ENCODE results near the gene ST6GALNAC1. TPM values are rescaled to one million over a fixed set of nuclear protein-coding genes. Genes with fewer than 3 reads are reported as not detected.

The ST6GALNAC1 gene, protein sequence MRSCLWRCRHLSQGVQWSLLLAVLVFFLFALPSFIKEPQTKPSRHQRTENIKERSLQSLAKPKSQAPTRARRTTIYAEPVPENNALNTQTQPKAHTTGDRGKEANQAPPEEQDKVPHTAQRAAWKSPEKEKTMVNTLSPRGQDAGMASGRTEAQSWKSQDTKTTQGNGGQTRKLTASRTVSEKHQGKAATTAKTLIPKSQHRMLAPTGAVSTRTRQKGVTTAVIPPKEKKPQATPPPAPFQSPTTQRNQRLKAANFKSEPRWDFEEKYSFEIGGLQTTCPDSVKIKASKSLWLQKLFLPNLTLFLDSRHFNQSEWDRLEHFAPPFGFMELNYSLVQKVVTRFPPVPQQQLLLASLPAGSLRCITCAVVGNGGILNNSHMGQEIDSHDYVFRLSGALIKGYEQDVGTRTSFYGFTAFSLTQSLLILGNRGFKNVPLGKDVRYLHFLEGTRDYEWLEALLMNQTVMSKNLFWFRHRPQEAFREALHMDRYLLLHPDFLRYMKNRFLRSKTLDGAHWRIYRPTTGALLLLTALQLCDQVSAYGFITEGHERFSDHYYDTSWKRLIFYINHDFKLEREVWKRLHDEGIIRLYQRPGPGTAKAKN
- not detected for total RNA-seq

DNA sequence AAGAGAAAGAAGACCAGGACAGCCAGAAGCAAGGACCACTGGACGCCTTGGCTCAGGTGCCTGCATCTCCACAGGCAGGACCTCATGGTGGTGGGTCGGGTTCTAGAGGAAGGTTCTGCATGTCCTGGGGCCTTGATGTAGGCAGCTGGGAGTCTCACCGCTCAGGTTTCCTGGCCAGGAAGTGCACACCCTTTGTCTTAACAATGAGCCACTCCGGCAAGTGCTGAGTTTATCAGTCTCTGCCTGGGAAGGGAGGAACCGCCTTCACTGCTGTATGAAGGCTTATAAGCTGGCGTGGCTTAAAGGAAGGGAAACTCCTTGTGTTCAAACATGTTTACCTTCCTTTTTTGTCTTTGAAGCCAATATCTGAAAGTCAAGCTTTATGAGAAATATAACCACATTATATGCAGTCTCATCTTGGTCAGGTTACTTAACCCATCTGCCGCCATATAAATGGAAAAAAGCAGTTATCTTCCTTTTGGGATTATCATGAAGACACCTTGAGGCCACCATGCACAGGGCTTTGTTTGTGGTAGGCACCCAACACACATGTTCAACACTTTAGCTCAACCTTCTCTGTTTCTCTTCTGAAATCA, at the start of gene ST6GALNAC1:
Gene ST6GALNAC1, minus strand, starts transcription at position 205 of the 596 bp plus-strand sequence. Its CDS starts 119 bp downstream, at position 86.
- peak; percentile 64 for ATAC-seq
- H3K27ac Mint-ChIP-seq: no peak within 1 kb of the TSS

GRCh38 chr17:76691379-76692191, 48.0 kb upstream of the ST6GALNAC1 start:
- no peaks in the 10 kb centered on the region for H3K36me3 Mint-ChIP-seq (ENCODE audit: low read depth)
- CTCF ChIA-PET: interaction anchor here (4.0 kb wide), 1 partner anchor 10 kb away, joined by 23 read pairs; no protein-coding TSS in a partner anchor
- no peak for ATAC-seq
- no peaks in the 10 kb centered on the region for H3K9me3 Mint-ChIP-seq (ENCODE audit: insufficient read depth)
- H3K27me3 Mint-ChIP-seq (ENCODE audit: low read depth): peaks cover 2% of the 10 kb centered on the region
- POLR2A ChIA-PET: interaction anchor here (0.5 kb wide), 1 partner anchor 14 kb away, joined by 3 read pairs; no protein-coding TSS in a partner anchor
- no peak overlapping the region for H3K27ac Mint-ChIP-seq
- no peak for DNase-seq
- H3K4me1 Mint-ChIP-seq (ENCODE audit: low read depth): peaks cover 15% of the 10 kb centered on the region
- H3K4me3 Mint-ChIP-seq: no peak overlapping the region

More for the DNA sequence above, at the start of gene ST6GALNAC1:
- H3K27me3 Mint-ChIP-seq (ENCODE audit: low read depth): peaks cover 11% of the 10 kb centered on the region
- CTCF ChIA-PET: interaction anchor here (1.2 to 2.2 kb wide), 3 partner anchors 19 to 86 kb away, joined by 3 to 7 read pairs (median 4); no protein-coding TSS in a partner anchor
- H3K4me1 Mint-ChIP-seq (ENCODE audit: low read depth): peaks cover 9% of the 10 kb centered on the region
- peaks cover 3% of the 10 kb centered on the region for H3K36me3 Mint-ChIP-seq (ENCODE audit: low read depth)
- POLR2A ChIA-PET: no interaction called here
- no peak within 1 kb of the TSS for H3K4me3 Mint-ChIP-seq
- H3K9me3 Mint-ChIP-seq (ENCODE audit: insufficient read depth): peaks cover 11% of the 10 kb centered on the region
- no peak for DNase-seq

- POLR2A ChIA-PET: interaction anchor here (0.5 to 0.9 kb wide), 2 partner anchors 15 to 35 kb away, joined by 3 read pairs; partner anchors contain the start of genes JMJD6 and METTL23
- no peak for ATAC-seq
- H3K9me3 Mint-ChIP-seq (ENCODE audit: insufficient read depth): no peaks in the 10 kb centered on the region
- CTCF ChIA-PET: interaction anchor here (4.0 kb wide), 1 partner anchor 9 kb away, joined by 23 read pairs; no protein-coding TSS in a partner anchor
- no peak overlapping the region for H3K27ac Mint-ChIP-seq
- no peak for DNase-seq
- H3K4me1 Mint-ChIP-seq (ENCODE audit: low read depth): peaks cover 7% of the 10 kb centered on the region
- peaks cover 2% of the 10 kb centered on the region for H3K27me3 Mint-ChIP-seq (ENCODE audit: low read depth)
- no peak overlapping the region for H3K4me3 Mint-ChIP-seq
- H3K36me3 Mint-ChIP-seq (ENCODE audit: low read depth): no peaks in the 10 kb centered on the region
Observed at GRCh38 chr17:76690596-76691280, 47.2 kb upstream of the ST6GALNAC1 start.

DNA sequence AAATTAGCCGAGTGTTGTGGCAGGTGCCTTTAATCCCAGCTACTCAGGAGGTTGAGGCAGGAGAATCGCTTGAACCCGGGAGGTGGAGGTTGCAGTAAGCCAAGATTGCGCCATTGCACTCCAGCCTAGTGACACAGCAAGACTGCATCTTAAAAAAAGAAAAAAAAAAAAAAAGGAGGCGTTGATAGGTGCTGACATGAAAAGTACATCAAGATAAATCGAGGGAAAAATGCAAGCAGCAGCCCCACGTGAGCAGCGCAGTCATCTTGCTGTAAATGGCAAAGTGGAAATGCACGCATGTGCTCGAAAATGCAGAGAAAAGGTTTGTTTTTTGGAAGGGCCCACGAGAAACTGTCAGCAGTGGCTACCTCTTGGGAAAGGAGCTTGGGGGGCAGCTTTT, 46.3 kb upstream of the ST6GALNAC1 start:
- Mint-ChIP-seq H3K36me3 (ENCODE audit: low read depth) (no peaks in the 10 kb centered on the region), H3K27ac (no peak overlapping the region), H3K9me3 (ENCODE audit: insufficient read depth) (no peaks in the 10 kb centered on the region), H3K4me3 (no peak overlapping the region), H3K27me3 (ENCODE audit: low read depth) (peaks cover 2% of the 10 kb centered on the region), H3K4me1 (ENCODE audit: low read depth) (no peaks in the 10 kb centered on the region)
- ChIA-PET POLR2A (no interaction called here), CTCF (interaction anchor here (4.0 kb wide), 1 partner anchor 8 kb away, joined by 23 read pairs; no protein-coding TSS in a partner anchor)
- ATAC-seq (no peak), DNase-seq (no peak)

- peaks cover 2% of the 10 kb centered on the region for H3K27me3 Mint-ChIP-seq (ENCODE audit: low read depth)
Observed at GRCh38 chr17:76688165-76688622, 44.6 kb upstream of the ST6GALNAC1 start.

DNA sequence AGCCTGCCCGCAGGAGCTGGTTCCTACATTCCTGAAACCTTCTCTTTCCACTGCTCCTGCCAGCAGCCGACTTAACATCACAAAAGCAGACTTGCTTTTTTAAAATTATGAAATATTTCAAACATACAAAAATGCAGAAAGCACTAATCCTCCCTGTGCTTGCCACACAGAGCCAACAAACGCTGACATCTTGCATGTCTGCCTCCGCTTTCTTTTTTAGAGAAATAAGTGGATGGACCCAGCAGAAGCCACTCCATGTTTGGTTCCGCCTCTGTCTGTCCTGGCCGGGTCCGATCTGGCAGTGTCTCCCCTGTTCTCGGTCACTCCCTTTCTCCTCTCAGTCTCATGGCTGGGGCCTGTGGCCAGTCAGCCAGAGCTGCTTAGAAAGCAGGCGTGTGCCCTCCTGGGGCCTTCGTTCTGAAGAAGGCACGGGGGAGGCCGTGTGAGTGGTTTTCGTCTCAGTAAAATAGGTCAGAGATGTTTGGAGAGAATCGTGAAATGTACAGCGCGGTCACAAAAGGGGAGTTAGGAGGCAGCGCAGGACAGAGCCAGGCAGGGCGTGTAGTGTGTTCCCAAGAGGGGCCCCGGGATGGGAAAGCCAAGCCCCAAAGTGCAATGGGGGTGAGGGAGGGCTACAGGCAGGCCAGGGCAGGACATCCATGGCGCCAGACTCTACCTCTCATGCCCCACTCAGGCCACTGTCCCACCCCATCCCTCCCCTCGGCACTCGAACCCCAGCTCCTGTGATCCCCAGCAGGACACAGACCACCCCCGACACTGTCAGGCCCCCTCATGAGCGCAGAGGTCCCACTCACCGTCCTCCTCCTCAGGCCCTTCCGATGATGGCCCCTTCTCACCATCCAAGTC, 44.0 kb upstream of the ST6GALNAC1 start:
- POLR2A ChIA-PET: interaction anchor here (0.6 kb wide), 1 partner anchor 331 kb away, joined by 3 read pairs; no protein-coding TSS in a partner anchor
- Mint-ChIP-seq H3K4me3 (no peak overlapping the region), H3K36me3 (ENCODE audit: low read depth) (no peaks in the 10 kb centered on the region), H3K27me3 (ENCODE audit: low read depth) (peaks cover 2% of the 10 kb centered on the region), H3K9me3 (ENCODE audit: insufficient read depth) (no peaks in the 10 kb centered on the region), H3K27ac (no peak overlapping the region), H3K4me1 (ENCODE audit: low read depth) (no peaks in the 10 kb centered on the region)
- DNase-seq (no peak), ATAC-seq (no peak)
- CTCF ChIA-PET: no interaction called here

More at GRCh38 chr17:76688165-76688622, 44.6 kb upstream of the ST6GALNAC1 start:
- no peak for DNase-seq
- ATAC-seq: no peak
- no peak overlapping the region for H3K4me3 Mint-ChIP-seq
- CTCF ChIA-PET: interaction anchor here (0.6 kb wide), 1 partner anchor 127 kb away, joined by 4 read pairs; no protein-coding TSS in a partner anchor
- H3K27ac Mint-ChIP-seq: no peak overlapping the region
- no peaks in the 10 kb centered on the region for H3K4me1 Mint-ChIP-seq (ENCODE audit: low read depth)
- H3K36me3 Mint-ChIP-seq (ENCODE audit: low read depth): no peaks in the 10 kb centered on the region
- POLR2A ChIA-PET: no interaction called here
- H3K9me3 Mint-ChIP-seq (ENCODE audit: insufficient read depth): no peaks in the 10 kb centered on the region

DNA sequence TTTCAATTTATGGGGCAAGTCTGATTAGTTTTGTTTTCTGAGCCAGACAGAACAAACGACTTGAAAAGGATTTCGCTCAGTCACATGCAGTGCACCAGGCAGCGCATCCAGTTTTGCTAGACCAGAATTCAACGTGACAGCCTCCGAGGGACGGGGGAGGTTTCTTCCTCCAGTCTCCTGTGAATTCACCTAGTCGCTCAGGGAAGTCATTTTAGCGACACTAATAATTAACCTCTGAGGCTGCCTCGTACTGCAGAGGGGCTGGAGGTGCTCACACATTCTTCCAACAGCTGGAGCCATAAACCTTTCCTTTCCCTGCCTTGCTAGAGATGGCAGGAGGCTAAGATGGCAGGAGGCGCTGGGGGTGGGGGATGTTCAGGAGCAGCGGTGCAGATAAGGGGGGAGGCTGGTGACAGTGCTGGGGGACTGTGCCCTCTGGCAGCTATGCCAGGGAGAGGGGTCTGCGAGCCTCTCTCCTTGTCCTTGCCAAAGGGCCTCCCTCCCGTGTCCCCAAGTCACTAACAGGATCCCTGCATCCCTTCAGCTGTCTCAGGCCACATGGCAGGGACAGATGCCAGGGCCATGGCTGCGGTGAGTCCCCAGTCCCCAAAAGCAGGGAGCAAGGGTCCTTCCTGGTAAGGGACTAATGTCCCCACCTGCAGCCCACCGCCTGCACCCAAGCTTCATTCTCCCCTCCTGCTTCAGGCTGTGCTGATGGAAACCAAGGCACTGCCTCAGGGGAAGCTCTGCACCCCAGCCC, 43.2 kb upstream of the ST6GALNAC1 start:
- peaks cover 3% of the 10 kb centered on the region for H3K4me1 Mint-ChIP-seq (ENCODE audit: low read depth)
- ChIA-PET CTCF (interaction anchor here (0.7 kb wide), 1 partner anchor 9 kb away, joined by 3 read pairs; no protein-coding TSS in a partner anchor), POLR2A (interaction anchor here (0.6 kb wide), 1 partner anchor 330 kb away, joined by 3 read pairs; no protein-coding TSS in a partner anchor)
- H3K36me3 Mint-ChIP-seq (ENCODE audit: low read depth): no peaks in the 10 kb centered on the region
- H3K27ac Mint-ChIP-seq: no peak overlapping the region
- DNase-seq (no peak), ATAC-seq (no peak)
- no peaks in the 10 kb centered on the region for H3K9me3 Mint-ChIP-seq (ENCODE audit: insufficient read depth)
- peaks cover 2% of the 10 kb centered on the region for H3K27me3 Mint-ChIP-seq (ENCODE audit: low read depth)
- no peak overlapping the region for H3K4me3 Mint-ChIP-seq

- H3K4me1 Mint-ChIP-seq (ENCODE audit: low read depth): peaks cover 10% of the 10 kb centered on the region
- H3K27me3 Mint-ChIP-seq (ENCODE audit: low read depth): peaks cover 4% of the 10 kb centered on the region
- ChIA-PET CTCF (interaction anchor here (0.7 to 1.4 kb wide), 2 partner anchors 9 to 128 kb away, joined by 3 to 4 read pairs; no protein-coding TSS in a partner anchor), POLR2A (no interaction called here)
- ATAC-seq: no peak
- DNase-seq: no peak
- no peak overlapping the region for H3K4me3 Mint-ChIP-seq
- H3K36me3 Mint-ChIP-seq (ENCODE audit: low read depth): no peaks in the 10 kb centered on the region
- no peaks in the 10 kb centered on the region for H3K9me3 Mint-ChIP-seq (ENCODE audit: insufficient read depth)
- H3K27ac Mint-ChIP-seq: no peak overlapping the region
Observed at GRCh38 chr17:76685846-76686245, 42.3 kb upstream of the ST6GALNAC1 start.

DNA sequence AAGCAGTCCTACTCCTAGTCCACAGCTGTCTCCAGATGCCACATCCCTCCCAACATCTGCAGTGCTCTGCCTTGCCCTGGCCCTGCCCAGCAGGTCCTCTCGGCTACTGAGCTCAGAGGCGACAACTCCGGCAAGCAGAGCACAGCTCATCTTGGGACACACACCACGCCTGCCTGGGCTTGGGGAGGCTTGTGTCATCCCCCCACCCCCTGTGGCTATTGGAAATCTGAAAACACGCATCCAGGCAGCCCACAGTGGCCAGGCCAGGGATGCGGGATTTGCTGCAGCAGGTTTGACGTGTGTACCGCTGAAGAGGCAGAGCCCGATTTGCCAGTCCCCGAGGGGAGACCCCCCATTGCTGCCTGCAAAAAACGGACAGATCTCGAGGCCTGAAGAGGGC, 41.8 kb upstream of the ST6GALNAC1 start:
- POLR2A ChIA-PET: no interaction called here
- H3K9me3 Mint-ChIP-seq (ENCODE audit: insufficient read depth): no peaks in the 10 kb centered on the region
- H3K27ac Mint-ChIP-seq: no peak overlapping the region
- H3K27me3 Mint-ChIP-seq (ENCODE audit: low read depth): peaks cover 4% of the 10 kb centered on the region
- CTCF ChIA-PET: interaction anchor here (0.9 to 1.4 kb wide), 3 partner anchors 28 to 162 kb away, joined by 3 to 4 read pairs (median 4); no protein-coding TSS in a partner anchor
- ATAC-seq: no peak
- DNase-seq: no peak
- H3K4me1 Mint-ChIP-seq (ENCODE audit: low read depth): peaks cover 10% of the 10 kb centered on the region
- H3K36me3 Mint-ChIP-seq (ENCODE audit: low read depth): no peaks in the 10 kb centered on the region
- H3K4me3 Mint-ChIP-seq: no peak overlapping the region

Data from activated CD8-positive, alpha-beta T cell treated with anti-CD3 and anti-CD28 coated beads, Interleukin-2, amount 10 ng/mL, durations not matched to agents 7 days and 5 days (primary cell).